WERI-Rb-1 (cell line): ENCODE results near the gene MCTP1.

Experiments used
- DNase-seq: peaks from one replicate; pipeline ENCODE4 v3.0.0-alpha.2; 2020
- H3K27ac ChIP-seq: fragments of 250-450 bp; sonication (Bioruptor Pico); 2 replicates; pipeline ENCODE4 v1.5.1; 2020; ENCODE audit warnings: mild to moderate bottlenecking, moderate library complexity
- H3K27me3 ChIP-seq: fragments of 250-450 bp; sonication (Bioruptor Pico); 2 replicates; pipeline ENCODE4 v1.5.1; 2021; ENCODE audit warnings: mild to moderate bottlenecking, low read depth, moderate library complexity; ENCODE audit not compliant: insufficient read depth, severe bottlenecking
- H3K36me3 ChIP-seq: fragments of 250-450 bp; sonication (Bioruptor Pico); 2 replicates; pipeline ENCODE4 v1.5.1; 2020; ENCODE audit warnings: mild to moderate bottlenecking, moderate library complexity
- H3K4me3 ChIP-seq: 2 replicates; pipeline ENCODE4 v1.5.1; 2011; ENCODE audit warnings: low read depth, mild to moderate bottlenecking, control low read depth, low read length
- H3K9me3 ChIP-seq: fragments of 250-450 bp; sonication (Bioruptor Pico); 2 replicates; pipeline ENCODE4 v1.5.1; 2021; ENCODE audit warnings: mild to moderate bottlenecking, moderate library complexity; ENCODE audit not compliant: severe bottlenecking
- TF ChIP-seq, protein P1 (sequence below): IDR thresholded peaks from 2 replicates; pipeline ENCODE4 v1.5.1; 2011; ENCODE audit warnings: low read depth, mild to moderate bottlenecking, control low read depth, inconsistent platforms, low read length

MCTP1 gene

DNA sequence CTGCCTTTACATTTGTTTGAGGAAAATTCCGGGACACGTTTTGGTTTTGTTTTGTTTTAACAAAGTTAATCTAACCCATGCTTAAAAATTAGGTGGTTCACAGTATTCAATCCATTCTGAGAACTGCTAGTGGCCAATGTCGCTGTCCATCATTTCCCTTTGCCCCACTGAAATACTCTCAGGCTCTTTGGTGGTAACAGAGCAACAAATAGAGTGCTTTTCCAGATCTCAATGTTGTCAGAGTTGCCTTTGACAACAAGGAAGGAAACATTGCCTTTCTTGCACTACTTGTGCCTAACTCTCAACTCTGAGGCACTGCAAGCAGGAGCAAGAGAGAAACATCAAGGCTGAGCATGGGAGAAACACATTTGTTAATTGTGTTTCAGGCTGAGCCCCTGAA is 154.0 kb downstream of the MCTP1 start:
- TF ChIP-seq, protein P1, sequence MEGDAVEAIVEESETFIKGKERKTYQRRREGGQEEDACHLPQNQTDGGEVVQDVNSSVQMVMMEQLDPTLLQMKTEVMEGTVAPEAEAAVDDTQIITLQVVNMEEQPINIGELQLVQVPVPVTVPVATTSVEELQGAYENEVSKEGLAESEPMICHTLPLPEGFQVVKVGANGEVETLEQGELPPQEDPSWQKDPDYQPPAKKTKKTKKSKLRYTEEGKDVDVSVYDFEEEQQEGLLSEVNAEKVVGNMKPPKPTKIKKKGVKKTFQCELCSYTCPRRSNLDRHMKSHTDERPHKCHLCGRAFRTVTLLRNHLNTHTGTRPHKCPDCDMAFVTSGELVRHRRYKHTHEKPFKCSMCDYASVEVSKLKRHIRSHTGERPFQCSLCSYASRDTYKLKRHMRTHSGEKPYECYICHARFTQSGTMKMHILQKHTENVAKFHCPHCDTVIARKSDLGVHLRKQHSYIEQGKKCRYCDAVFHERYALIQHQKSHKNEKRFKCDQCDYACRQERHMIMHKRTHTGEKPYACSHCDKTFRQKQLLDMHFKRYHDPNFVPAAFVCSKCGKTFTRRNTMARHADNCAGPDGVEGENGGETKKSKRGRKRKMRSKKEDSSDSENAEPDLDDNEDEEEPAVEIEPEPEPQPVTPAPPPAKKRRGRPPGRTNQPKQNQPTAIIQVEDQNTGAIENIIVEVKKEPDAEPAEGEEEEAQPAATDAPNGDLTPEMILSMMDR, result no peak
- Histone ChIP-seq H3K27me3 (no peaks in the 10 kb centered on the region), H3K27ac (no peak overlapping the region), H3K4me3 (no peak overlapping the region), H3K9me3 (no peaks in the 10 kb centered on the region), H3K36me3 (no peaks in the 10 kb centered on the region)
- no peak for DNase-seq

DNA sequence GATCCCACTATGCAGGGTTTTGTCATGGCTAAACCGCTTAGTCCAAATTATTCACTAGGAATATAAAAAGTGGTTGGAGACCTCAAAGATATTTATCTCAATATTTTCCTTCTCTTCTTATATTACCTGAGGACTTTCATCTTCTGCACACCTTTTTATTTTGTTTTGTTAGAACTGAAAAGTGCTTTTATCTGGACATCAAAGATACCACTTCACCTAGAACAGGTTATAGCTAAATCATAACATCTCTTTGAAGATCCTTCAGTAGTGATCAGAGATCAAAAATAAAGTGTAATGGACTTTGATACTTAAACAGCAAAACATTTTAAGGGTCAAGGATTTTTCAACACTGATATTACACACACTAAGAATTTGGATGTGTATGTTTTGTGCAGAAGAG is 160.2 kb downstream of the MCTP1 start:
- no peak overlapping the region for H3K4me3 ChIP-seq
- no peak for DNase-seq
- H3K9me3 ChIP-seq, result no peaks in the 10 kb centered on the region
- no peaks in the 10 kb centered on the region for H3K36me3 ChIP-seq
- H3K27me3 ChIP-seq, result no peaks in the 10 kb centered on the region
- TF ChIP-seq, protein P1, result no peak
- H3K27ac ChIP-seq, result no peak overlapping the region

DNA sequence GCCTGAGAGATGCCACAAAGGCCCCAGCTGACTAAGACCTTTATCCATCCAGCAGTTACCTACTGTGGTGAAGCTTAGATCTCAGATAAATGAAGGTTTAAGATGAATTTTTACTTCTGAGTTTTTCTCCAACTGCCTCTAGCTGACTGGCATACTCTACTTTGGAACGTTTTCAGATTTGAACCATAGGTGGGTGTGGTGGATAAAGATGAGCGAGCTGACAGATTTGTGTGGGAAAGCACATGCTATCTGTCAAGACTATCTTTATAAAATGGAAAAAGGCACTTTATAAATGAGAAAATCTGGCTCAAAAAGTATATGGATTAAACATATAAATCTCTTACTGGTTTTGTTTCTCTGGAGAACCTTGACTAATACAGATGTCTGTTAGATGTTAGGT is 160.8 kb downstream of the MCTP1 start:
- H3K4me3 ChIP-seq, result no peak overlapping the region
- H3K9me3 ChIP-seq, result no peaks in the 10 kb centered on the region
- no peak overlapping the region for H3K27ac ChIP-seq
- no peak for DNase-seq
- H3K36me3 ChIP-seq, result no peaks in the 10 kb centered on the region
- TF ChIP-seq, protein P1, result no peak
- no peaks in the 10 kb centered on the region for H3K27me3 ChIP-seq

DNA sequence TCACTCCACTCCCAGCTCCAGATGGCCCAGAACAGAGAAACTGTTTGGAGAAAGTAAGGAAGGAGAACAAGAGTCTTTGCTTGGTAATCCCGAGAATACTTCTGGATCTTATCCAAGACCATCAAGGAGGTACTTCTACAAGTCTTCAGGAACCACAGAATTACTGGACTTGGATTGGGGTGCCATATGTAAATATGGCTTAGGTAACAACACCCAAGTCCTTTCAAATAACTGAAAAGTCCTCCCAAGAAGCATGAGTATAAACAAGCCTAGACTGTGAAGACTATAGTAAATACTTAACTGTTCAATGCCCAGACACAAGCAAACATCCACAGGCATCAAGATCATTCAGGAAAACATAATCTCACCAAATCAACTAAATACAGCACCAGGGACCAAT is 170.0 kb downstream of the MCTP1 start:
- DNase-seq, result no peak
- H3K27ac ChIP-seq, result no peak overlapping the region
- H3K36me3 ChIP-seq, result no peaks in the 10 kb centered on the region
- no peaks in the 10 kb centered on the region for H3K27me3 ChIP-seq
- H3K4me3 ChIP-seq, result no peak overlapping the region
- no peaks in the 10 kb centered on the region for H3K9me3 ChIP-seq
- TF ChIP-seq, protein P1, result no peak

DNA sequence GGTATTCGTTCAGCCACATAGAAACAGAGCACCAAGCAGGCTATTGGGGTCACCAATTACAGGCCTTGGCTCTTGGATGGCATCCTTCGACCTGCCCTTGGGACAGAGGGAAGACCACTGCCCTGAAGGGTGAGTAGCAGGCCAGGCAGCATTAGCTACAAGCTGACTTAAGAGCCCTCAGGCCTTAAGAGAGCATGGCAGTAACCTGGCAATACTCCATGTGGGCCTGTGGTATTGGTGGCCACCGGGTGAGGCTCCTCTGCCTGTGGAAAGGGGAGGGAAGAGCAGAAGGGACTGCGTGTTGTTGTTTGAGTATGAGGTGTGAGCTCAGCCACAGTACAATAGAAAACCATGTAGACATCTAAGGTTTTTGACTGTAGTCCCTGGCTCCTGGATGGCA is 170.6 kb downstream of the MCTP1 start:
- Histone ChIP-seq H3K4me3 (no peak overlapping the region), H3K27me3 (no peaks in the 10 kb centered on the region), H3K9me3 (no peaks in the 10 kb centered on the region), H3K36me3 (no peaks in the 10 kb centered on the region), H3K27ac (no peak overlapping the region)
- DNase-seq, result no peak
- TF ChIP-seq, protein P1, result no peak

DNA sequence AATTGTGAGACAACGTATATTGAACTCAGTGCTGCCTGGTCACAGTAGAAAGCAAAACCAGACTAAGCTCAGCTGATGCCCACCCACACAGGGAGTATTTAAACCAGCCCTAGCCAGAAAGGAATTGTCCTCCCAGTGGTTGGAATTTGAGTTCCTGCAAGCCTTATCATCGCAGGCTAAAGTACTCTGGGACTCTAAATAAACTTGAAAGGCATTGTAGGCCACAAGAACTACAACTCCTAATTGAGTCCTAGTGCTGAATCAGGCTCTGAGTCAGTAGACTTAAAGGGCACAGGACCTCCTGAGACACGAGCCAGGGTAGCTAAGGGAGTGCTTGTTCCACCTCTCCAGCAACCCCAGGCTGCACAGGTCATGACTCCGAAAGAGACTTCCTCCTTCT is 171.4 kb downstream of the MCTP1 start:
- TF ChIP-seq, protein P1, result no peak
- no peaks in the 10 kb centered on the region for H3K36me3 ChIP-seq
- no peak for DNase-seq
- H3K27me3 ChIP-seq, result no peaks in the 10 kb centered on the region
- no peak overlapping the region for H3K27ac ChIP-seq
- H3K4me3 ChIP-seq, result no peak overlapping the region
- no peaks in the 10 kb centered on the region for H3K9me3 ChIP-seq
